GM19023 (cell line): ENCODE data around the gene ERC2.

Experiments
- ATAC-seq: cut with Tn5 transposase; IDR thresholded peaks from one replicate; pipeline ENCODE4 v1.9.1; 2021; ENCODE audit warnings: mild to moderate bottlenecking, moderate library complexity; ENCODE audit not compliant: unreplicated experiment

Gene ERC2

DNA sequence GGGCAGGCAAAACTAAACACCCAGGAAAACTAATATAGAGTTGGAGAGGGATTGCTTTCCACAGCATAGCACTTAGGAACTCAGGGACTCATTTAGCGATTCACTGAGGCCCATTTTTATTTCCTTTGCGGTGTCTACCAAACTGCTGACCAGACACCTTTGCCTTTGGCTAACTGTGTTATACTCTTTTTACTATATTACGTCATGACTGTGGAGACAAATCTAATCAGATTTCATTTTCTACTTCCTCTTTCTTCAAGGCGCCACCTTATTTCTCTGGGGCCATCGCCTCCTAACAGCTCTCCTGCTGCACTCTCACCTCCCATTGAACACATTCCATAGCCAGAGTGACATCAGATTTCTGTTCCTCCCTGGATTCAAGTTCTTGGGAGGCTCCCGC lies 765.4 kb downstream of the ERC2 start:
- no peak for ATAC-seq

DNA sequence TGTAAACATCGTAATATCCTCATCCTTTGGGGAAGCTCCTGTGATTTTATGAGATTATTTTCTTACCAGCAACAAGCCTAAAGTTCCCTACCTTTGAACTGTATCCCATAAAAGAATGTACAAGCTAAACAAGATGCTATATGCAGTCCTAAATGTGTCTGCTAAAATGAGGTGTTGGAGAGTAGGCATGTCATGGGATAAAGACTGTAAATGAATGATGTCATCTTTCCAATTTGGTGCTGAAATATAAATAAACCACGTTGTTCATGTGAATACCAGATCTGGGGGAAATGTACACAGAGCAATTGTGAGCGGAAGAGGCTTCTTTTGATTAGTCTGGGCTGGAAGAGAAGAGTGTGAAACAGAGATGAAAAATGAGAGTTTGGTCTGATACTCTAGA lies 766.3 kb downstream of the ERC2 start:
- ATAC-seq = no peak

DNA sequence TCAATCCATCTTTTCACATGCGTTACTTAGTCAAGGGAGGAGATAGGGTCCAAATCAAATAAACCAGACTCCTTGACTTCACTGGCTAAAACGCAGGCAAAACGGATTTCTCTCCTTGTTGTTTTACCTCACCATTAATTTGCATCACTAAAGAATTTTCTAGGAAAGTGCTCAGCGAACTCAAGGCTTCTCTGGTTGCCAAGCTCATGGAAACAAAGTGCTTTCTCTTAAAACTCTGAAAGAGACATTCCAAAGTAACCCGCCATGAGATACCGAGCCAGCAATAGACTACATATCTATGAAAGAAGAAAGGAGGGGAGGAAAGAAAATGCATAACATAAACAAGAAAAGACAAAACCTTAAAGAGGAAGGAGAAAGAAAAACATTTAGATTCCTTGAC lies 769.4 kb downstream of the ERC2 start:
- ATAC-seq = no peak

DNA sequence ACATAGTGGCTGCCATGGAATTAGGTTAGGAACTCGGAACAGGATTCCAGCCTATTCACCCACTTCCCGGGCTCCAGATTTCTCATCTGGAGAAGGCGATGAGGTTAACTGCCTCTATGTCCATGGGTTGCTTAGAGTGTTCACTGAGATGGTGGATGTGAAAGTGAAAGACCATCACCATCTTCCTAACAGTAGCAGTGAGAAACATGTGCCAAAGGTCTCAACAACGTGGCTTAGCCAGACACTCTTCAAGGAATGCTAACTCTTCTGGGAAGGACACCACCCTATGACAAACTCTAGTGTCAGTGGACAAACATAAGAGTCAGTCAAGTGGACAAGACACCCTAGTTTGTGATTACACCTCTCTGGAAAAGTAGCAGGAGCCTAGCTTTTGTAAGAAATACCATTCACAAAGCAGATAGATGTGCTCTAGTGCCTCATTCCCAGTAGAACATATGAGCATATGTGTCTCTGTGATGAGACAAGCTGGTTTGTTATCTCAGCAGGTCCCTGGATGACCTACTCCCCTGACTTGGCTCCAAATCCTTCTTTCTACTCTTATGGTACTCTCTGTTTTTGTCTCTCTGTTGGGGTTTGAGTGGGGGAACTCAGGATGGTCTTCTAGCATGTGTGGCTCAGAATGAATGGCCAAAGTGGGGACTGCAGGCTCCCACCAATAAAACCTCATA lies 770.9 kb downstream of the ERC2 start:
- ATAC-seq = no peak

DNA sequence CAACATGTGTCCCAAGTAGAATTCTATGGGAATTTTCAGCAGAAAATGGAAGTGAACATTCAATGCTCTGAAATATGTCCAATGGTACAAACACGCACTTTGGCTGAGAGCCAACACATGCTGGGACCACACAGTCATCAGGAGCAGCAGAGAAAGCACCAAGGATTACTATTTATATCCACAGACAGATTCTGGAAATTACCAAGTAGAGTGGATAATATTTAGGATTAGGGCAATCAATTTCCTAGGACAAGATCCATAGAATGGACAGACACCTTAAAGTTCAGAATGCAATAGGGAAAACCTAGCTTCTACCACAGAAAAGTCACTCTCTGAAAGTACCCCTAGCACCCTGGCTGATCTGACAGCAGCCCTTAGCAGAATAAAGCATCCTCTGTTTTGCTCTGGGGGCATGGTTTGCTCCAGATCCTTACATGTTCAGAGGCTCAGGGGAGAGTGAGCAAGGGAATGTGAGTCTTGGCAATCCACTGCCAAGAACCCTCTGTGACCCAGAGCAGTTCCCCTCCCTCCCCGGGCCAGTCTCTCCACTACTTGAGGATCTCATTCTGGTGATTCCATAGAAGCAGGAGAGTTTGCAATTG lies 775.2 kb downstream of the ERC2 start:
- no peak for ATAC-seq

DNA sequence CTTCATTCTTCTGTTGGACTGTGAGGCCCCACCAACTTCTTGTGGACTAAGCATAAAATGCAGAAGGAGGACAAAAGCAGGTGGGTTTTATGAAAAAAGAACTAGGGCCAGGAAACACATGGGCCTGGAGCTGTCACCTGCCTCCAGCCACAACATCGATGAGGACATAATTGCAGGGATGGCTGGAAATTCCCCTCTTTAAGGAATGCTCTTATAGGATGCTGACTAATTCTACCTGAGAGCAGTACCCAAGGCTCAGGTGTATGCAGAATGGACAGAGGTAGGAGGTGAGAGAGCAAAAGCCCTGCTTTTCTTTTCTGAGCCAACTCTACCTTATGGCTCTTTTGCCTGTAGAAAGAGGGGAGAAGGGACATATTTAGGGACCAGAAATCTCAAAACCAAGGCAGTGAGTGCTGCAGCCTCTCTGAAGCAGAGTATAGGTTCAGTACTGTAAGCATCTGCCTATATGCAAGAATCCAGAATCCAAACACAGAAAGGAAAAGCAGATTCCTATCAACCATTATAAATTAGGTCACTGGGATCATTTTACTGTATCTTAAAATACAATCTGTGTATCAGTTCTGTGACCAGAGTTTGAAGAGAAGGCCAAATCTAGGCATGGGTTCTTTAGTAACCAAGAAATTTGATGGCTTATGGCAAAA lies 775.8 kb downstream of the ERC2 start:
- no peak for ATAC-seq

DNA sequence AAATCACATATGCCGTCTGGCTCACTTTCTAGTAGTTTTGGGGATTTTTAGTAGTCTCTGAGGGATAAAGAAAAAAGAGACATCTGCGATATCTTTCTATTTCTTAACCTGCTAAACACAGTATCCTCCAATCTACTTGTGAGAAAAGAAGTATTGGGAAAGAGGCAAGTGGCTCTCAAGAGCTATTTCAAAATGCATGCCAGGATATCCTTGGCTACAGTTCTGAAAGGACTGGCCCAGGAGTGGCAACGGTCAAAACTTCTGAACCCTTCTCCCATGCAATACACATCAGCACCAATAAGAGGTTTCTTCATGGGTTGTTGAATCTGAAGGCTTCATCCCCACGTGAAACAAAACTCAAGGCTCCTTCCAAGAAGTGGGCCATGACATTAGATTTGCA lies 777.1 kb downstream of the ERC2 start:
- no peak for ATAC-seq

DNA sequence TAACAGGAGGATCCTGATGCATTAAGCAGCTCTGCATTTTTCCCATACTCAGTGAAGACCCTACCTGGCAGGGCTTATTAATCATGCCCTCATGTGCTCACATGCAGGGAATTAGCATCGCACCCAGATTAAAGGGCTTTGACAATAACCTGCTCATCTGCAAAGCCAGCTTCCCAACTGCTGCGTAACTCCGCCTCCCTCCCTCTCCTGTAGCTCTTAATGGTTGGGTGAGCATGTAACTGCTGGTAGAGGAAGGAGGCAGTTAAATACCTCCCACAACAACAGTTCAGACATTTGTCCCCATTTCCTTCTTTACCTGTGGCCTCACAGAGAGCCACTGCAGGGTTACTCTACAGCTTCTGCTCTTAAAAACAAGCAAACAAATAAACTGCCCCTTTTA lies 777.5 kb downstream of the ERC2 start:
- no peak for ATAC-seq

DNA sequence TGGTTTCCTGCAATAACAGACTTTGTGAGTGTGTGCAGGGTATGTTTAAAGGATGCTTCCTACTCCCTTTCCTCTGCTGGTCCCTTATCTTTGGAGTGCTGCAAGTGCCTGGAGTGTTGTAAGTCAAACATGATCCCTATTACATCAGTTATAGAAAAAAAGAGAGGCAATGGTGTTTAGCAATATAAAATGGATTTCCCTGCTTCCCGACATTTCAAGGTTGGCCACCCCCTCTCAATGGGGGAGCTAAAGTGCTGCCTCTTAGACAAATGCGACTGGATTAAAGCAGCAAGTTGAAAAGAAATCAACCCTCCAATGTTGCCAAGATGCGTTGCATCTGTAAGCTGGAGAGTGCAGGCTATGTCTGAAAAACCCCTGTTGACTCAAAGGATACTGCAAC lies 778.1 kb downstream of the ERC2 start:
- ATAC-seq = no peak

DNA sequence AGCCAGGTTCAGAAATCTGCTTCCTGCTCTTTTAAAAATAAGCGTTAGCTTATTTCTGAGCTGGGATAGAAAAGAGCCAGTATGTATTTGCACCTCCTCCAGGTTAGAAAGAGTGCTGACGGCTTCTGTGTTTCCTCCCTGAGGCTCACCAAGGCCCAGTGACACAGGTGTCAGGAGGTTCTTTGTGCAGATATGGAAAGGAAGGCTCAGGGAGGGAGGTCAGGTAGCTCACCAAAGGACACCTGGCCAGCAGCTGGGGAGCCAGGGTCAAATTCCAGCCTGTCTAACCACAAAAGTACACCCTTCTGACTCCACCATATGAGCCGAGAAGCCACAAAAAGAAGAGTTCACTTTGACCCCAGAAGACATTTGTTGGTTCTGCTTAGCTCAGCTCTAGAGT lies 780.1 kb downstream of the ERC2 start:
- no peak for ATAC-seq

DNA sequence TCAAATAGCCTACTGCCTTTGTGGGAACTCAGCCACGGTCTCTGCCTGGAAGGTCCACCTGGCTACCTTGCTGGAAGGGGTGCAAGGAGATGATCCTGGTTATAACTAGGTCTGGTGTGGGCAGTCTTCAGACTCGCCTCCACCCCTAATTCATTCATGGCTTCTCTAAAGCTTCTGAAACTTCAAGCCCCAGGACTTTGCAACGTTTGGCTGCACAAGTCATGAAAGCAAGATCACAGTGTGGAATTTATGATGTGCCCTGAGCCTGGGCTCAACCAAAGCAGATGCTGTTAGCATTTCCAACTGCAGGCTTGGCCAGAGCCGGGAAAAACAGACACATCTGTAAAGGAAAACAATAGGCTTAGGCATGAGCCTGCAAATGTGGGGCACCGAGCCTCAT lies 780.7 kb downstream of the ERC2 start:
- no peak for ATAC-seq

DNA sequence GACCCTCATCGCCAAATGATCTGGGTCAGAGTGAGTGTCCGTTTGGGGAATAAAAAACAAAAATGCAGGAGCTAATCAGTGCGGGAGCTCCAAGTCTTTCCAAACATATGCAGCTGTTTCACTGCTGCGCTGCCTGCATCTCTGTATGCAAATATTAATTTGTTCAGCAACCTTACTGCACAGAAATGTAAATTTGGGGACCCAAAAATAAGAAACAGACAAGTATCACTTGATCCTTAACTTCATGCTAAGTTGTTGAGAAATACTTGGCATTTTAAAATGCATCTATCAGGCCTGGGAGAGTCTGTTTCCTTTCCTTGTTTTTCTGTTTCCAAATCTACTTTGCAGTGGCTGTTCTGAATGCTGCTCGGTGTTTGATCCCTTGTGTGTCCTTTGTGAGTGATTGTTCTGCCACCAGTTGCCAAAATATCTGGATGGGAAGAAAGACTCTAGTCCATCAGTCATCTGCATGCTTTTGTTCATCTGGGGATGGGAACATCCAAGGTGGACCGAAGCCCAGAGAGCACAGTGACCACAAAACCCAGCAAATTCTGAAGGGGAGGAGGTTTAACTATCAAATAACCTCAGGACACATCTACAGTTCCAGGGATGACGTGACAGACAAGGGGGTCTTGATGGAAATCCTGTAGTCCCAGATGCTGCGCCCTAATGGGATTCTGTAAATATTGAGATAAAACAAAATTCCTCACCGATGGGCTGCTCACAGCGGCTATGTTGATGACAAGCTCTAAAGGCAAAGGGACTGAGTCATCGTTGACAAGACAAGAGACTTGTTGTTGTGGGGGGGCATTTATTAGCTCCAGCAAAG lies 781.6 kb downstream of the ERC2 start:
- no peak for ATAC-seq

DNA sequence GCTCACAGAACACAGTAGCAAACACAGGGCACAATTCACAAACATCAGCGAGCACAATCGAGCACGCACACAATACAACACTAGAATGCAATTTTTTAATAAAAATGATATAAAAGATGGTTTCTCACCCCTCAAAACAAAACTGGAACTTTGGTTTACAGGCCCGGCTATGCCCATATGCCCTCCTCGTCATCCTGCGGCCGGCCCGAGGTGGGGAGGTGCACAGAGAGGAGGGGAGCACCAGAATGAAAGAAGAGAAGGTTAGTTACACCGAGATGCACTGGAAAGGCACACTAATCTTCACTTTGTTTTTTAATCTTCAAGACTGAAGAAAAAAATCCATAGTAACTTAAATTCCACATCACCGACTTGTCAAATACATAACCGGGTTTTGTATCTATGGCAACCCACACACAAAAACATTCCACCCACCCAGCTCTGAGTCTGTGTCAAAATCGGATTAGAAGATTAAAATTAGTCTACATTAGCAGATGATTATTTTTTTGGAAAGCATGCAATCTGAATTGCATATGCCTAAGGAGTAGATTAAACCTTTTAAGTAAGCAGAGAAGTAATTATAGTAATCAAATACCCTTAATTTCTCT lies 784.5 kb downstream of the ERC2 start:
- no peak for ATAC-seq

DNA sequence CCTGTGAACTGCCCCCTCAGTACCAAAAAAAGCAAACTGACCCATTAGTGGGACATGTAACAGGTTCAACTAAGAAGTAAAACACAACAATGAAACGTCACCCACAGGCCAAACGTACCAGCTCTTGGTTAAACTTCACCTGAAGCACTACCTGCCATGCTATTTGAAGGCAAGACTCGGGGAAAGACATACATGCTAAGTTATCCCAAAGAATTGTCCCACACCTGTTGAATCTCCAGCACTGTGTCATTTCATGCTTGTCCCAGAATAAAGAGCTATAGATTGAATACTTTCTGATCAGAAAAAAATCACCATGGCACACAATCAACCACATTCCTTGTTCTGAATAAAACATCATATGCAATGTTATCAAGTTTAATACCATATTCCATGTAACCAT lies 785.8 kb downstream of the ERC2 start:
- ATAC-seq = no peak

DNA sequence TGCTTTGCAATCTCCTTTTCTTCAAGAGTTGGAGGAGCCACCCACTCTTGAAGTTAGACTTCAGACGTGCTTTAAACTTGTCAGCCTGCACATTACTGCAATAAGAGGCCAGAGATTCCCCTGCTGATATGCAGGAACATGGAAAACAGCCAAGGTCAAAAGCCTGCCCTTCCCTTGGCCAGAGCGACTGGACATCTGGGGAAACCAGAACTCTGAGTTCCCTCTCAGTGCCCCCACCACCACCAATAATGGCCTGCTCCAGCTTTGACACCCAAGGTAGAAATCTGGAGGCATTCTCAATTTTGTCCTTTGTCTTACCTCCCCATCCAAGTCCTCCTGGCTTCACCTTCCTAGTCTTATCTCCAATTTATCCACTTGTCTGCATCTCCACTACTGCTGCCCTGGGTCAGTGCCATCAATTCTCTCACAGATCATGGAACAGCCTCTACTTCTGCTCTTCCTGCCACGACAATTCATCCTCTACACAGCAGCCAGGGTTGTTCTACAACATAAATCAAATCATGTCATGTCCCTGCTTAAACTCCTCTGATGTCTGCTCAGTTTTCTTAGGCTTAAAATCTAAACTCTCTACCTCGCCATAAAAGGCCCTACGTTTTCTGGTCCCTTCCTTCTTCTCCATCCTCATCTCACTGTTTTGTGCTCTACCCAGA lies 789.6 kb downstream of the ERC2 start:
- ATAC-seq = no peak

DNA sequence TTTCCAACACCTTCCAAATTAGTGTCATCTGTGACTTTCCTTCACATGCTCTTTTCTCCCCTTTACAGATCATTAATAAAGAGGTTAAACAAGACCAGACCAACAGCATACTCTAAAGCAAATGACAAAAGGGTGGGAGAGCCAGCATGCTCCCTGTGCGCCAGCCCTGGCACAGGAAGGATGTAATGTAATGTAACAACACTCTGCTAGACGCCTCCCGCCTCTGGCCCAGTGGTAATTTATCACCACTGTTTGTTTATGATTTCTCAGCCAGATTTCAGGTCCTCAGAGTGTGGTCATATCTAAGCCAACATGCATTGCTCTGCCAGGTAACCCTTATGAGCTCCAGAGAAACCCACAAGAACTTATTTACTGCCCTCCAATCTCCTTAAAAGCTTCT lies 791.6 kb downstream of the ERC2 start:
- no peak for ATAC-seq

DNA sequence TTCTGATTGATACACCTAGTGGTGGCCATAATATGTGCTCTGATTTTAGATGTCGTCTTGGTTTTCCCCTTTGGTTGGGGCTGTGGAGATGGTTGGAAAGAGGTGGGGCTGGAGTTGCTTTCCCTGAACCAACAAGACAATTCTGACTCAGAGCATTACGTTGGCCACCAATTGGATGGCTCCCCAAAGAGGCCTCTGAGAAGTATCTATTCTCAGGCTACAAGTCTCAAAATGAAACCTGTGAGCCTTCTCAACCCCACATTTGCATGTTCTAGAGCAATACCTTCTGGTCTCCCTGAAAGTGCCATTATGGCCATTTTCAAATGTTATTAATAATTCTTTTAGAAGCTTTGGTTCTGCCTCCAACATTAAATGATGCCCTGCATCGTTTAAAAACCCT lies 792.8 kb downstream of the ERC2 start:
- ATAC-seq = peak; percentile 98

DNA sequence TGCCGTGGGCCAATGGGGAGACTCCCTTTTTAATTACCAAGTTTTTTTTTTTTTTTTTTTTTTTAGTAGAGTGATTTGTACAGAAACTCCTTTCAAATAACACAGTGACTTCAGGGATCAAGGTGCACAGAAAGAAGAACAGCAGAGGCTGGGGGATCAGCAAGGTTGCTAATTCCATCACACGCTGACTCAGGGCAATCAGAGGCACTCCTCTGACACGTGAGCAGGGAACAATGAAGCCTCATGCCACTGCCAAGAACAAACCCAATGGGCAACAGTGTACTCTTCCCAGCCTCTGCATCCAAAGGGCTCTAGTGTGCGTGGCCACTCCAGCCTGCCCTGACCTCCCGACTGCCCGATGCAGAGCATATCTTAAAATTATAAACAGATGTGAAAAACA lies 794.5 kb downstream of the ERC2 start:
- no peak for ATAC-seq

DNA sequence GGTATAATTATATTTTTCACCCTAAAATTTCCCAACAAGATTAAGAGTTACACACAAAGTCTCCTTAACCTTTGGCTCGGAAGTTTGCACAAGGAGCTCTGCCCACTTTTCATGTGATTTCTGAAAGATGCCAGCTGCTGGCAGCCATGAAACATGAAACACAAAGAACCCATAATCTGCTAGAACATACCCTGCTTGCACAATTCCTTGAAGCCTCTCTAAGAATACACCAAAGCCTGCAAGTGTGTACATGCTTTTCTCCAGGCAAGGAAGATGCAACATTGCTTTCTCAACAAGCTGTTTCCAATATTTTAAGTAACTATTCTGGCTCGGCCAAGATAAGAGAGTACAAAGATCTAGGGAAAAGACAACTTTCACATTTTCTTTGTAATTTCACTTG lies 799.1 kb downstream of the ERC2 start:
- no peak for ATAC-seq

DNA sequence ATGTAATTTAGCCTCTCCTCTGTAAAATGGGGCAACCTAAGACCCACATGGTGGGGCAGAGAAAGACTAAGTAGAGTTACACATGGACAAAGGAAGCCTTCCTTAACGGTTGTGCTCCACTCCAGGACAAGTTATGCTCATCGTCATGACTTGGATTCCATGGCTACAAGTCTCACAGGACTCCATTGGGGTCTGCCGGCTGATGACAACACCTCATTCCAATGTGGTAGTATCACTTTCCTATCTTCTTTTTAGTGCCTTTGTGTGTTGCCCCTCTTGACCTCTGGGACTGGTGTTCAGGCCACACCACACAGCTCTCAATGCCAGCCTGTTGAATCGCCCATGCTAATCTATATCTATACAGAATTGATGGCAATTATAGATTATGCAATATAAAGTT lies 799.9 kb downstream of the ERC2 start:
- no peak for ATAC-seq

DNA sequence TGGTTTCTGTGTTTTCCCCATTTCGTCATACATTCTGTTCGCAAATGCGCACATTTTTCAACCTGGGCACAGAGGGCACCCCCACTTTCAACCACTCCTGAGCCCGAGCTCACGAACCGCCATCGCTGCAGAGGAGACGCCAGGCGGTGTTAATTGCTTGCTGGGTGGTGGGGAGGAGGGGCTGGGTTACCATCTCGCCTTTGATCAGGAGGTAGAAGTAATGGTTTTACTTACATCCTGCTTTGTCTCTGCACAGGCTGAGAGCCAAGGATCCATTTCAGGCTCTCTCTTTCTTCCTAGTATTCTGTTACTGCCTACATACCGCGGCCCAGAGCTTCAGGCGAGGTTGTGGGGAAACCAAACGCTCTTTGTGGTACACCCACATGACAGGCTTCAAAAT lies 803.9 kb downstream of the ERC2 start:
- ATAC-seq = no peak
